Epithelial cell of prostate (primary cell): Measurements from ENCODE around the gene NHP2.
A peak's percentile ranks its signal among the peaks of the same experiment; 100 is the strongest.
"Not testable (repeated sequence)": the region's sequence is repeated elsewhere in the genome, so short reads cannot be mapped to it uniquely, and the experiment has no call there.

Experiments
- DNase-seq: peaks from one replicate; pipeline ENCODE4 v3.0.0-alpha.2; 2011; ENCODE audit warnings: low read depth, low spot score
- H3K27ac ChIP-seq: fragments of 450-650 bp; 2 replicates; pipeline ENCODE4 v1.5.1; 2017; ENCODE audit warnings: mild to moderate bottlenecking

NHP2 gene

DNA sequence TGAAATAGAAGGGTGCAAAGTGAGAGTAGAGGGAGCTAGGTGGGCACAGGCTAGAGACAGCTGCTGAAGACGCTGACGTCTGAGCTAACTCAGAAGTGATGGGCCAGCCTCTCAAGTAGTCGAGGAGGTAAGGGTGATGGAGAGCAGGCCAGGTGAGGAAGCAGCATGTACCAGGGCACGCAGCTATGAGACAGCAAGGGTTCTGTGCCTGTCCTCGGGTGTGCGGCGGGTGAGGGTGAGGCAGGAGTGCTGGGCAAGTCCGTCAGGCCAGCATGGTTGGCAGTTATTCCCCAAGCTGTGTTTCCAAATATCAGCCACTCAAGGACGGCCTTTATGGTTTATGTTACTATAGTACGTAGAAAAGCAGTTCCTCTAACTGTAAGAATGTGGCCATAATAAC lies 16.7 kb downstream of the NHP2 start:
- DNase-seq, result no peak
- H3K27ac ChIP-seq, result no peak overlapping the region

DNA sequence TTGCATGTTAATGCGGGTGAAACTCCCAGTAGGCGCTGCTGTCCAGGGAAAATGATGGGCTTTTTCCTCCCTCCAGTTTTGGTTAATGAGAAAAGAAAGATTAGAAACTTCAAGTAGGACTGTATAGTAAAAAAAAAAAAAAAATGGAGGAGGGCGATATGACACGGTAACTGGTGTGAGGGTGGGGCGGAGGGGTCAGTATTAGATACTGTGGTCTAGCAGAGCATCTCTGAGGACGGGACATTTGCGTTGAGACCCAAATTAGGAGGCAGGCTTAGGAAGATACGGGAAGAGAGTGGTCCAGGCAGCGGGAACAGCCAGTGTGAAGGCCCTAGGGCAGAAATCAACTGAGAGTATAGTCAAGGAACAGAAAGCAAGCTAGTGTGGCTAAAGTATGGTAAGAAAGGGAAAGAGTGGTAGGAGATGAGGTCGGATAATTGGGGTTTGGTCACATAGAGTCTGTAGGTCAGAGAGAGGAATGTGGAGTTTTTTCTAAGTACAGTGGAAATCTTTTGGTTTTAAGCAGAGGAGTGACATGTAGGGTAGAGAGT lies 22.2 kb downstream of the NHP2 start:
- H3K27ac ChIP-seq, result peak overlapping the region; percentile 84
- no peak for DNase-seq

DNA sequence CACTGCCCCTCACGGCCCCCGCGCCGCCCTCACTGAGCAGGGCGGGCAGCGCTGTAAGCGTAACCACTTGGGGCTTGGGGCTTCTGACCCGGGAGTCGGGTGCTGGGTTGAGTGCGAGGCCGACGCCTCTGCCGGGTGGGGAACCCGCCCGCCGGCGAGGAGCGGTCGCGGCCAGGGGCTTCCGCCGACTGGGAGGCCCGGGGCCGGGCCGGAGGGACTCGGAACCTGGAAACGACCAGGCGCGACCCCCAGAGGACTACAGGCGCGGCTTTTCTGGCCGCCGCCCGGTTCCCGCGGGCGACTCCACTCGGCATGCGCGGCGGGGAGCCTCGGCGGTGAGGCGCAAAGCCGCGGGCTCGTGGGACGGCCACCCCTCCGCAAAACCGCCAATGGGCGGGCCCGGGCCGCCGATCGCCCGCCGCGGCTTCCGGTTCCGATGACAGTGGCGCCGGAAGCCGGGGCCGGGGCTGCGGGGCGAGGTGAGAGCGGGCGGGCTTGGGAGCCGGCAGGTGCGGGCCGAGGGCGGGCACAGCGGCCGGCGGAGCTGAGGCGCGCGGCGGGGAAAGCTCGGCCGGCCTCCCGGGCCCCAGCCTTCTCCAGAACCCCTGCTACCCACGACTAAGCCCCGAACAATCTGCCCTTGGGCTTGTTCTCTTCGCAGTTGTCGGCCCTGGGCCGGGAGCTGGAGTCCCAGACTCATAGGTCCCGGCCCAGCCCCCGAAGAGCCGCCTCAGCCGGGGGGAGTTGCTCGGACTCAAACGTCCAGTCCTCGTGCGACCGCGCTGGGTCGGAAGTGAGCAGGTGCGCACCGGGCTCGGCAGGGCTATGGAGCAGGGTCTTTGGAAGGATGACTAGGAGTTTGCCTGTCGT lies 22.9 kb downstream of the NHP2 start, which contains the start of gene RMND5B:
TSS of gene RMND5B (plus strand) at position 439 of the 870 bp plus-strand sequence. CDS start 7,106 bp downstream, outside the sequence.
- H3K27ac ChIP-seq, result peak within 1 kb of the TSS; percentile 84
- DNase-seq, result no peak

DNA sequence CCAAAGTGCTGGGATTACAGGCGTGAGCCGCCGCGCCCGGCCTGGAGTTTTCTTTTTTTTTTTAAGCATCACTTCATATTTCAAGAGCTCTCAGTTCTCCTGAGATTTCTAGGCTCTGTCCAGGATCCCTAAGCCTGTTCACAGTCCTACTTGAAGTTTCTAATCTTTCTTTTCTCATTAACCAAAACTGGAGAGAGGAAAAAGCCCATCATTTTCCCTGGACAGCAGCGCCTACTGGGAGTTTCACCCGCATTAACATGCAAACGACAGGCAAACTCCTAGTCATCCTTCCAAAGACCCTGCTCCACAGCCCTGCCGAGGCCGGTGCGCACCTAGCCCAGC lies 23.5 kb downstream of the NHP2 start:
- H3K27ac ChIP-seq, result peak overlapping the region; percentile 84
- DNase-seq, result not testable (repeated sequence)

DNA sequence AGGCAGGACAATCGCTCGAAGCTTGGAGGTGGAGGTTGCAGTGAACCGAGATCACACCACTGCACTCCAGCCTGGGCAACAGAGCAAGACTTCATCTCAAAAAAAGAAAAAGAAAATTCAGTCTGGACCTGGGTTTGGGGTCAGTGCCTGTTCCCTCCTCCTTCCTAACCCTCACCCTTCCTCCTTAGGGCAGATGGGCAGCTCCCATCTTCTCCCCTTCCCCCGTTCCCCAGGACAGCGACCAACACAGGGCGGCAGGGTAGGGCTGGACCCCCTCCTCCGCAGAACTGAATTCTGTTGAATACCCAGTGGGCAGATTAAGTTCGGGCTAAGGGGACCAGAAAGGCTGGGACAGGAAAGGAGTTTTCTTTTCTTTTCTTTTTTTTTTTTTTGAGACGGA lies 24.4 kb downstream of the NHP2 start:
- DNase-seq, result no peak
- no peak overlapping the region for H3K27ac ChIP-seq

DNA sequence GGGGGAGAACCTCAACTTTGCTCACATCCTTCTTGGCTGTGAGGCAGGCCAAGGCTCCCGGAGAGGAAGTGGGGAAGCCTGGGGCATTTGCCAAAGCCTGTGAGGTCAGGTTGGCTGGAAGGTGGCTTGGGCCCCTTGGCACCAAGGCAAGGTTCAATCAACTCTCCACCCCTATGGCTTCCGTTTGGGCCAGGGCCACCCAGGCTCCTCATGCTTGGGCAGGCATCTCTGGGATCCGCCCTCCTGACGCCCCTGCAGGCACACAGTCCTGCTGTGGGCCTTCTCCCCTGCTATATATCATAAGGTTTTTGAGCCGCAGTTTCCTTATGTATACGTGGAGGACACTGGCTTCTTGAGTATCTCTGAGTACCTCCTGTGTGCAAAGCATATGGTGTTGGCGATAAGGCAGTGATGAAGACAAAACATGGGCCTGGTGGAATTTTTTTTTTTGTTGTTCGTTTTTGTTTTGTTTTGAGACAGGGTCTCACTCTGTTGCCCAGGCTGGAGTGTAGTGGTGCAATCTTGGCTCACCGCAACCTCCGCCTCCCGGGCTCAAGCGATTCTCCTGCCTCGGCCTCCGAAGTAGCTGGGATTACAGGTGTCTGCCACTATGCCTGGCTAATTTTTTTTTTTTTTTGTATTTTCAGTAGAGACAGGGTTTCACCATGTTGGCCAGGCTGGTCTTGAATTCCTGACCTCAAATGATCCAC lies 26.2 kb downstream of the NHP2 start:
- not testable (repeated sequence) for H3K27ac ChIP-seq, DNase-seq

DNA sequence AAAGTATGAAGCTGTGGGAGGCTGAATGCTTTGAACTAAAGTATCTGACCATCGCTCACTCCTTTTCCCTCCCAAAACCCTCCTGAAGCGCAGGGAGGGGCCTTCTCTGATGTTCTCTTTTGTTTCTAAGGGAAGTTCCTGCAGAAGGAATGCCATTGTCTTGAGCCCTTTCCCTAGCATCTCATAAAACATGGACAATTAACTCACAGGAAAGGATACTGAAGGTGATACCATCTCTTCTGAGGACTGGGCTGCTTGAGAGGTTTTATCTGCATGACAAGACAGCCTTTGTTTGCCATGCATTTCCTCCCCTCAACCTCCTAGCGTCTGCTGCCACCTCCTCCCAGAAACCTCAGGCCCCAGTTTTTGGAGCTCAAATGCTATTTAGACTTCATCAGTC lies 27.1 kb downstream of the NHP2 start:
- DNase-seq, result no peak
- H3K27ac ChIP-seq, result no peak overlapping the region

DNA sequence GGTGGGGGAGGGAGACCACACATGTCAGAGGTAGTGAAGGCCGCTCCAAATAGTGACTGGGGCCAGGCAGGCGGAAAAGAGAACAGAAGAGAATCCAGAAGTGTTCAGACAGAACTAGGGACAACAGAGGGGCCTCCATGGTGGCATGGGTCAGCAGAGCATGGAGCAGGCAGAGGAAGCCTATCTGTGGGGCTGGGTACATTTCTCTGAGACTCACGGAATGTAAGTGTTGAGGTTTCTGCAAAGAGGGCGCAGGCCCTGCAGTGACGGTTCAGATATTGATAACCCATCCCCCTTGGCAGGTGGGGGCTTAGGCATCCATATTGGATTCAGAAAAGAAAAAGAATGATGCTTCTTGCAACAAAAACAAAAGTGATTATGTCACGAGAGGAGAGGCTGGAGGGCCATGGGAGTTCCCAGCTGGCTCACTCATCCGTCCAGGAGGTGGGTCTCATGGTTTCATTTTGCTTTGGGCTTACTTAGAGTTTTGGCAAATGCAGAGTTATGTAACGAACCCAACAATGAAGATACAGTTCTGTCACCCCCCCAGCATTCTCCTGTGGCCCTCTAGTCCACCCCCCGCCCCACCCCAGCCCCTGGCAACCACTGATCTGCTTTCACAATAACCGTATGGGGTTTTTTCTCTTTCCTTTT lies 28.3 kb downstream of the NHP2 start:
- no peak for DNase-seq
- no peak overlapping the region for H3K27ac ChIP-seq

DNA sequence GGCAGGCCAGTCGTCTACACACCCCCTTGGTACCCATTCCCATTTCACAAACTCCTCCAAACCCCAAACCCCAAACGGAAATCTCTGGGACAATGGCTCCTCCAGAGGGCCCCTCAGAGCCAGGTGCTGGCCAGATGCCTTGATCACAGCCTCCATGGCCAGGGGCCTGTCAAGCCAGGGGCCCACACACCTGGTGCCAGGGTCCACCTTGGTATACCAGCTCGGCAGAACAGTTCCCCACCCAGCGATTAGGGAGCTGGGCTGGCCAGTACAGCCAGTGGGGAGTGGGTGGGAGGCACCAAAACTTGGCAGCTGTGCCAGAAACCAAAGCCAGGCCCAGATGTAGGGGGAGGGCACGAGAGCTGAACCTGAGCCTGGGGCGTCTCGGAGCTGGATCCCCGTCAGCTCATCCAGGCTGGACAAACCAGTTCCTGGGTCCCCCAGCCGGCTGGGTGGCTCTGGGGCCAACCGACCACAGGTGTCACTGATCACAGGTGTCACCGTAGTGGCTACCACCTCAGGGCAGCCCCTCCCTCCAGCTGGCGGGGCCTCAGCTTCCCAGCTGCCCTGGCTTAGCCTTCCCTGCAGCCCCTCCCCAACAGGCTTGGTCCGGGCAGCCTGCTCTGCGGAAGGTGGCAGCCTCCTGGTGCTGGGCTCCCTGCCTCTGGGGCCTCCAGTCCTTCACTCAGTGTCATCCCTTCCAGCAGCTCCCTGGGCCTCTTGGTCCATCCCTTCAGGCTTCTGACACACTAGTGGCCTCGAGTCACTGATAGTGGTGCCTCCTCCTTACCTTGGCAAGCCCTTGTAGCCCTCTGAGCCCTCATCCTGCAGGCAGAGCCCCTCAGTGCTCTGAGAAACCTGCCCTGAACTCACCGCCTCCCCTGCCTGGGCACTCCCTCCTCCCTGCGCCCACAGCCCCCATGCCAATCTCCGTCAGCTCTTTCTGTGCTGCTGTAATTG lies 29.4 kb downstream of the NHP2 start:
- H3K27ac ChIP-seq, result peak overlapping the region; percentile 52
- DNase-seq, result peak; percentile 37

DNA sequence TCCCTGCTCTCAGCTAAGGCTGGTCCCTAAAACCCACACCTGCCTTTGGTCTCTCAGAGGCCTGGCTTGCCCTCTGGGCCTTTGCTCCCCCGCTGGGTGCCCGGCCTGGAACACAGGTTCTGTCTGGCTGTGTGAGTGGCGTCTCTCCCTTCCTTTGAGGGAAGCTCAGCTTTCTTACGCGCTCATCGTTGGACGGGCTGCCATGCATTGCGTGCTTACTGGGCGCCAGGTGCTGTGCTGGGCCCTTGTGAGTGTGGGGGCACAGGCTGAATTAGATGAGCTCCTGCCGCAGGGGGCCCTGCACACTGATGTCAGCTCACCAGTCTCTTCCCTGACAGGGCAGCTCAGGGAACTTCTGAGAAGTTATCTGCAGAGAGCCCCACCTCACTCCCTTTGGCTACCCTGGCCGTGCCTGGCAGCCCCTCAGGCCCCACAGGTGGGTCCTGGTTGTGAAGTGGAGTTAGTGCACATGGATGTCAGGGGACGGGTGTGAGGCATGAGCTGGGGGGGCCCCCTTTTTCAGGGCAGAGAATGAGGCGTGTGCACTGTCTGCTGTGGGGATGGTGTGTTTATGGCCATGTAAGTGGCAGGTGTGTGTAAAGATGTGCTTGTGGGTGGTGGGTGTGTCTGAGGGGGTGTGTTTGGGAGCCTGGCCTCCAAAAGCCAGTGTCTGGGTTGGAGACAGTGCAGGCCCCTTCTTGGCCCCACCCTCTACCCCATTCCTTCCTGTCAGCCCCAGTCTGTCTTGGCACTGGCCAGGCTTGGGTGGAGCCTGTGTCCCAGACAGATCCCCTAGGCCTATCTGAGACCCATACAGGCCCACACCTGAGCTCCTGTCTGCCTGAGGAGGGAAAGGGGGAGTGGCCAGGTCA lies 30.4 kb downstream of the NHP2 start:
- H3K27ac ChIP-seq, result peak overlapping the region; percentile 52
- no peak for DNase-seq

DNA sequence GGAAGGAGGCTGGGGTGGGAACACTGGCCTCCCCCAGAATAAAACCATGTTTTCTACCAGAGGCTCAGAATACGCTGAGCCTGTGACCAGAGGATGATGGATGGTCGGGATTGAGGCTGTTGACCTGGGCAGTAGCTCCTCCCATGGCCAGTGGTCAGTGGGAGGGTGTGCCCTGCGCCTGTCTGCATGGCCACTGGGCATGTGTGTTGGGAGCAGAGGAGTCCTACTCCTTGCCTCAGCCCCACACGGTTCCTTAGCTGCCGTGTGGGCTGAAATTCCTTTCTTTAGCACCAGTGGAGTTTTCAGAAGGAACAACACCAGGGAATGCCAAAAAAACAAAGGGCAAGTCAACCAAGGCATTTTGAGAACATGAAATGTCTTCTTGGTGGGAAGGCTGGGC lies 31.3 kb downstream of the NHP2 start:
- no peak overlapping the region for H3K27ac ChIP-seq
- no peak for DNase-seq

DNA sequence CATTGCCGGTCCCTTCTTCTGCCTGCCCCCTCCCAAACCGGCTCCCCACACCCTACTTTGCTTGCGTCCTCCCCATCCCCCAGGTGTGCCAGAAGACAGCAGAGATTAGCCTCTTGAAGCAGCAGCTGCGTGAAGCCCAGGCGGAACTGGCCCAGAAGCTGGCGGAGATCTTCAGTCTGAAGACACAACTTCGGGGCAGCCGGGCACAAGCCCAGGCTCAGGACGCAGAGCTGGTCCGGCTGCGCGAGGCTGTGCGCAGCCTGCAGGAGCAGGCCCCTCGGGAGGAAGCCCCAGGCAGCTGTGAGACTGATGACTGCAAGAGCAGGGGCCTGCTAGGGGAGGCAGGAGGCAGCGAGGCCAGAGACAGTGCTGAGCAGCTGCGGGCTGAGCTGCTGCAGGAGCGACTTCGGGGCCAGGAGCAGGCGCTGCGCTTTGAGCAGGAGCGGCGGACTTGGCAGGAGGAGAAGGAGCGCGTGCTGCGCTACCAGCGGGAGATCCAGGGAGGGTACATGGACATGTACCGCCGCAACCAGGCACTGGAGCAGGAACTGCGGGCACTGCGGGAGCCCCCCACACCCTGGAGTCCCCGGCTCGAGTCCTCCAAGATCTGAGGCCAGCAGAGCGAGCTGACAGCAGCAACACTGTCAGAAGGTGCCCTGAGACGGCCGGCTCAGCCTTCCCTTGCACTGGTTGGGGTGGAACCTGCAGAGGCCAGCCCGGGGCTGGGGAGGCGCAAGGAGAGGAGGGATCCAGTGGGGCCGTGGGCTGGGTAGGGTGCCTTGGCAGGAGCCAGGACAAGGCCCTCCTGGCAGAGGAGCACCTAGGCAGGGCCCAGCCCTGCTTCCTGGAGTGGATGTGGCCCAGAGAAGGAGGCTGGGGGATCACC lies 32.1 kb downstream of the NHP2 start:
- no peak overlapping the region for H3K27ac ChIP-seq
- DNase-seq, result no peak

DNA sequence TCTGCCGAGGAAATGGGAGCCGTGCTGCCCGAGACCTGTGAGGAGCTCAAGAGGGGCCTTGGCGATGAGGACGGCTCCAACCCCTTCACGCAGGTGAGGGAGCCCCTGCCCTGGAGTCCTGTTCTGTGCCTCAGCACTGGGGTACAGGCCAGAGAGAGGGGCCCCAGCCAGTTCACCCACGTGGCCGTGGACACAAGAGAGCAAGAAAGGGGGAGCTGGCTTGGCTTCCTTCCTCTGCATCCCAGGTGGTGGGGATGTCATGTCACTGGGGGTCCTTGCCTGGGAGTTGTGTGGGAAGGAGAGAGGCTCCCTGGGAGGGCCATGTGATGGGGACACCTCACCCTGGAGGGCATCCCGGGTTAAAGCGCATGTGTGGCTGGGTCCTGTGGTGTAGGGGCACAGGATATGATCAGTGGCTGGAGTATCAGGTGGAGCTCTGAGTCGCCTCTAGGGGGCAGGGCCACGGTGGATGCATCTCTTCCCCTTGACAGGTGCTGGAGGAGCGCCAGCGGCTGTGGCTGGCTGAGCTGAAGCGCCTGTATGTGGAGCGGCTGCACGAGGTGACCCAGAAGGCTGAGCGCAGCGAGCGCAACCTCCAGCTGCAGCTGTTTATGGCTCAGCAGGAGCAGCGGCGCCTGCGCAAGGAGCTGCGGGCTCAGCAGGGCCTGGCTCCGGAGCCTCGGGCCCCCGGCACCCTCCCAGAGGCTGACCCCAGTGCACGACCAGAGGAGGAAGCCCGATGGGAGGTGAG lies 32.9 kb downstream of the NHP2 start:
- no peak overlapping the region for H3K27ac ChIP-seq
- DNase-seq, result peak; percentile 60

DNA sequence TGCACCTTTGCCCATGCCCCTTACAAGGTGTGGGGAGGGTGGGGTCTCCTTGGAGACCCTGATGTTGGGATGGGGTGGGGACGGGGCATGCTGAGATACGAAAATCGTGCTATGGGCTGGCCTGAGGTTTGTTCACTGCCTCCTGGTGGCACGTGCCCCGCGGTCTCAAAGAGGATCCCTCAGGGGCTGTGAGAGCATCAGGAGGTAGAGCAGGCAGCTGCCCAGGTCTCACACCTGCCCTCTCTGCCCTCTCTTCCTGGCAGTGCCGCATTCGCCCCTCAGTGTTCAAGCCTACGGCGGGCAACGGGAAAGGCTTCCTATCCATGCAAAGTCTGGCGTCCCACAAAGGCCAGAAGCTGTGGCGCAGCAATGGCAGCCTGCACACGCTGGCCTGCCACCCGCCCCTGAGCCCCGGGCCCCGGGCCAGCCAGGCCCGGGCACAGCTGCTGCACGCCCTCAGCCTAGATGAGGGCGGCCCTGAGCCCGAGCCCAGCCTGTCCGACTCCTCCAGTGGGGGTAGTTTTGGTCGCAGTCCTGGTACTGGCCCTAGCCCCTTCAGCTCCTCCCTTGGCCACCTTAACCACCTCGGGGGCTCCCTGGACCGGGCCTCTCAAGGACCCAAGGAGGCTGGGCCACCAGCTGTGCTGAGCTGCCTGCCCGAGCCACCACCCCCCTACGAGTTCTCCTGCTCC lies 33.6 kb downstream of the NHP2 start:
- no peak for DNase-seq
- H3K27ac ChIP-seq, result no peak overlapping the region

DNA sequence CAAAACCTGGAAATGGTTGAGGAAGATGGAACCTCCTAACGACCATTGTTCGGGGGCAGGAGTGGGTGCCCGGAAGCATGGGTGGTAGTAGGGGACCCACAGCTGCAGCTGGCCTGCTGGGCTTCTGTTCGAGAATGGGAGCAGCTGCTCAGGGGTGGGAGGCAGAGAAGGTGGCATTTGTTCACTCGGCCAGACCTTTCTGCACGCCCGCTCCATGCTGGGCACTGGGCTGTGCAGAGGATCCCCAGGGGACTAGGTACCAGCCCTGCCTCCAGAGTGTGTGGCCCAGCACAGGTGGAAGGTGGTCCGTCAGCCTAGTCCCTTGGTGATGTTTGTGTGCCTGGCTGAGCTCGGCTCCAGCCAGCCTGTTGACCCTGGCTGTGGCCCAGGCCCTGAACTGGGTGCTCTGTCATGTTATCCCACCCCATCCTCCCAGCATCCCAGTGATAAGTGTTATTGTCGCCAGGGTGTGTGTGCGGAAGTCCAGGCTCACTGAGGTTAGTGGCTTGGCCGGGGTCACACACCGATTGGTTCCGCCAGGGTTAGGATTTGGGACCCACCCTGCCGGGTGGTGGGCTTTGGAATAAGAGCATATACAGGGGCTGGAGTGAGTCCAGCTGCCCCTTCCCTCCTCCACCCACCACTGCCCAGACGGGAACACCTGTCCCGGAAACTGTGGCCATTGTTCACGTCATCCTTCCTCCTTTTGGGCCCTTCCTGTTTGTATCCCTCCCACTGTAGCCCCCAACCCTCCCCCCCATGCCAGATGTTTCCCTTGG lies 35.6 kb downstream of the NHP2 start:
- no peak overlapping the region for H3K27ac ChIP-seq
- no peak for DNase-seq
